Epidermal melanocyte (primary cell): Measurements from ENCODE around the gene ETV5.
A peak's percentile ranks its signal among the peaks of the same experiment; 100 is the strongest.

Source experiments
- DNase-seq: peaks from one replicate; pipeline ENCODE4 v3.0.0; 2011; ENCODE audit warnings: low spot score; ENCODE audit not compliant: insufficient read length

Gene ETV5

DNA sequence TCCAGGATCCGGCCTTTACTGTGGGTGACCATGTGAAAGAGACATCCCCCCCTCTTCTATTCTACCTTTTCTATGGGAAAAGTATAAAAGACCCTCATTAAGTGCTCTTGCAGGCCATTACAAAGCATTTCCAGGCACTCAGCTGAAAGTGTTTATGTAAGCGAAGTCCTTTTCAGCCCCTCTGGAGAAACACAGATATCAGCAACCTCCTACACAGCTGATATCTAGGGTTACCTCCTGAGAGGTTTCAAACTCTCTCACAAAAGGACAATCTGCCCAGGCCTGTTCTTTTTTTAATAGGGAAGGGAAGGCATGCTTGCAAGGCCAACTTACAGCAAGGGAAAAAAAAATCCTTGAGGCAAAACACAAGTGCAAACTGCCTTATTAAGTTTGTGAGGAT, 12.6 kb downstream of the ETV5 start:
- DNase-seq = no peak

GRCh38 chr3:186095561-186096081, 13.3 kb downstream of the ETV5 start:
- no peak for DNase-seq

GRCh38 chr3:186094696-186095425, 14.0 kb downstream of the ETV5 start:
- no peak for DNase-seq

GRCh38 chr3:186094271-186094670, 14.6 kb downstream of the ETV5 start:
- DNase-seq = no peak

- no peak for DNase-seq
Observed at GRCh38 chr3:186093271-186093900, 15.5 kb downstream of the ETV5 start.

- DNase-seq = no peak
Observed at GRCh38 chr3:186092360-186093070, 16.4 kb downstream of the ETV5 start.

DNA sequence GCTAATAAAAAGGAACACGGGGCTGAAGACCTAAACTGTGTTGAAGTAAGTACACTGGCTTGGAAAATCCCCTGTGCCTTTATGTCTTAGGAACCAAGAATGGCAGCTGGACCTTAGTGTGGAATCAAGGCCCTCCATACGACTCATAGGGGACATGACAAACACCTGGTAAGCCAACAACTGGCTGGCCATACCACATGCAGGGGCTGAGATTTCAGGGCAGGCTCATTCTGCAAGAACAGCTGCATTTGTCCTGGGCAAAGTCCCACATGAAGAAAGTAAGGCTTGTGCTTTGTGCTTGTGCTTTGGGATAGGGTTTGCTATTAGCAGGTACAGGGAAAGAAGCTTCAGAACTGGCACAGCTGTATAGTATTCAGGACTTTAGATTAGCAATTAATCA, 18.0 kb downstream of the ETV5 start:
- DNase-seq = no peak

- DNase-seq = no peak
Observed at GRCh38 chr3:186088335-186088734, 20.6 kb downstream of the ETV5 start.

DNA sequence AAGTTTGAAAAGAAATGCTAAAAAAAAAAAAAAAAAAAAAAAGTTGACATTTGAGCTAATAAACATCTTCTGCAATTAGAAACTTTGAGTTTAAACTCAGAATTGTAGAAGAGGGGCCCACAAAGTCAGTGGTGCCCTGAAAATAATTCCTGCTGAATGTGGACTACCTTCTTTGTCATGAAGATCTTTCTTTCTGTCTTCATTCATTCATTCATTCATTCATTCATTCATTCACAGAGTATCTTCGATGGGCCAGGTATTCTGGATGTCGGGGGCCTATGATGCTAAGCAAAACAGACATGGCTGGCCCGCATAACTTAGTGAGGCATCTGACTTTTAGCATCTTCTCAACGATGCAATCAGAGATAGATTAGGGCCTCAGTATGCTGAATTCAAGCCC, 24.6 kb downstream of the ETV5 start:
- no peak for DNase-seq

GRCh38 chr3:186083746-186084145, 25.1 kb downstream of the ETV5 start:
- DNase-seq = no peak

- DNase-seq = no peak
Observed at GRCh38 chr3:186082150-186082549, 26.7 kb downstream of the ETV5 start.

GRCh38 chr3:186081678-186082077, 27.2 kb downstream of the ETV5 start:
- no peak for DNase-seq

GRCh38 chr3:186080849-186081438, 27.9 kb downstream of the ETV5 start:
- DNase-seq = peak; percentile 50

DNA sequence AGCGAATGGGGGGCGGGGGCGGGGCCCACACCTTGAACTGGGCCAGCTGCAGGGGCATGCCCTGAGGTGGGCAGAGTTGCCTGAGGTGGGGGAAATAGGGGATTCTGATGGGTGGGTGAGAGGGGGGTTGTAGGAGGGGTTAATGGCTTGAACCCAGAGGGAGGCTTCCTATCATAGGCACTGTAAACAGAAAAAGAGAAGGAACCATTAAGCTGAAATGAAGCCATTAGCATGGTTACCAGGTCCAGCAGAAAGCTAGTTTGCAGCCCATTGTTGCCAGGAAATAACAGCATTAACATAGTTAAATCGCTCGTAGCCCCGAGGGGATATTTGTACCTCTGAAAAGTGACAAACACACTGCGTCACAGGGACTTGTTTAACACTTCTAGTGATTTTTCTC, 29.0 kb downstream of the ETV5 start:
- no peak for DNase-seq

- no peak for DNase-seq
Observed at GRCh38 chr3:186077466-186077865, 31.4 kb downstream of the ETV5 start.

GRCh38 chr3:186075931-186076567, 32.8 kb downstream of the ETV5 start:
- no peak for DNase-seq

GRCh38 chr3:186075489-186075888, 33.4 kb downstream of the ETV5 start:
- DNase-seq = no peak

DNA sequence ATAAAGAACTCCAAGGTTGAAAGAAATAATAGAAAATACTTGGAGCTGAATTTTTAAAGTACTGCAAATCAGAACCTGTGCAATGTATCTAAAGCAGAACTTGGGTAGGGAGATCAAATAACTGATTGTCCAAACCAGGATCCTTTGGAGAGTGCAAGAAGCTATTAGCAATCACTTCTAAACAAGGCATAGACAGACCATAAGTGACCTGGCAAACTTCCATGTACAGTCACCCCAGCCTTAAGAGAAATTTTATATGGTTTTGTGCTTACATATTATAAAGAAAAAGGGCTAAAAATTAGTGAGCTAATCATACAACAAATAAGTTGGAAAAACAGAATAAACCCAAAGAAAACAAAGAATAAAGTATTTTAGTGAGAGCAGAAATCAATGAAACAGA, 35.2 kb downstream of the ETV5 start:
- DNase-seq = no peak

DNA sequence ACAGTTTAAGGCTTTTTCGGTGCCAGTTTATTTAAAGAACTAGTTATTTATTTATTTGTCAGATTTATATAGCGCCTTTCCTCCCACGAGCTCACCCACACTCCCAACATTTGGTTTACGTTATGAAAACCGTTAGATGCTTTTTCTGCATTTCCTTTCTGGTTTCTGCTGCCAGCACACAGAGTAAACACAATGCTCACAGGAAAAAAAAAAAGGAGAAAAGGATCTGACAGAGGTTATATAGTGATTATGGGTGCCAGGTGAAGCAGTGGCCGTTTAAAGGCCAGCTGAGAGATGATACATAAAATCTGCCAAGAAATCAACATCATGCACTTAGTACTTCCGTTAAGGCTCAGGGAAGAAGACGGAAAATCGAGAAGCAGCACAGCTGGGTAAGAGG, 37.9 kb downstream of the ETV5 start:
- DNase-seq = no peak

DNA sequence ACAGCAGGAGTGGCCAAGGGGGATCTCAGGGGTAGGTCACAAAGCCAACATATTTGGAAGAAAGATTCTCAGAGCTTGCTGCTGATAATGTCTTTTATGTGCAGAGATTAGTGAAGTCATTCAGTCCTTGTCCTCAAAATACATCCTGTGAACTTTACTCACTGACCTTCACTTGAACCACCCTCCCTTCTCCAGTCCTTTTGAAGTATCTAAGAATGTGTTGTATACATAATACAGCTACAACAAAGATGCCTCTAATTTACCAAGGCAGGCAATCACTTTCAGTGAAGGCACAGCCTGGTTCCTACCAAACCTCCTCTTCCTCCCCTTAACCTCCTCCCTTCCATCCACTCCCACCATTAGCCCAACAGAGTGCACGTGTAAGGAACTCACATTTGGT, 38.3 kb downstream of the ETV5 start:
- DNase-seq = no peak

GRCh38 chr3:186070133-186070532, 38.8 kb downstream of the ETV5 start:
- DNase-seq = no peak

GRCh38 chr3:186069199-186069598, 39.7 kb downstream of the ETV5 start:
- no peak for DNase-seq
